GM18519 (cell line): ENCODE data around the gene PEA15.

ENCODE experiments used
- ATAC-seq: cut with Tn5 transposase; IDR thresholded peaks from one replicate; pipeline ENCODE4 v1.9.1; 2021; ENCODE audit warnings: mild to moderate bottlenecking, moderate library complexity; ENCODE audit not compliant: unreplicated experiment, low FRiP score

The PEA15 gene

GRCh38 chr1:160207771-160208556, 2.8 kb downstream of the PEA15 start:
- no peak for ATAC-seq

- ATAC-seq, result no peak
Measured at GRCh38 chr1:160208557-160209320, 3.6 kb downstream of the PEA15 start.

GRCh38 chr1:160209321-160210046, 4.3 kb downstream of the PEA15 start:
- ATAC-seq, result no peak

- ATAC-seq, result no peak
Measured at GRCh38 chr1:160210561-160210960, 5.4 kb downstream of the PEA15 start.

- no peak for ATAC-seq
Measured at GRCh38 chr1:160211046-160211790, 6.0 kb downstream of the PEA15 start.

- no peak for ATAC-seq
Measured at GRCh38 chr1:160214481-160215140, 9.4 kb downstream of the PEA15 start.

GRCh38 chr1:160216301-160216700, 11.1 kb downstream of the PEA15 start:
- ATAC-seq, result no peak

- ATAC-seq, result no peak
Measured at GRCh38 chr1:160217481-160218051, 12.4 kb downstream of the PEA15 start.

- ATAC-seq, result no peak
Measured at GRCh38 chr1:160219062-160219929, 14.1 kb downstream of the PEA15 start.

- no peak for ATAC-seq
Measured at GRCh38 chr1:160220301-160220700, 15.1 kb downstream of the PEA15 start.

GRCh38 chr1:160221089-160221488, 15.9 kb downstream of the PEA15 start:
- no peak for ATAC-seq

GRCh38 chr1:160222546-160222945, 17.4 kb downstream of the PEA15 start:
- ATAC-seq, result no peak

- ATAC-seq, result no peak
Measured at GRCh38 chr1:160224606-160225005, 19.4 kb downstream of the PEA15 start.

GRCh38 chr1:160225345-160225744, 20.2 kb downstream of the PEA15 start:
- no peak for ATAC-seq

- no peak for ATAC-seq
Measured at GRCh38 chr1:160226623-160227022, 21.4 kb downstream of the PEA15 start.

- no peak for ATAC-seq
Measured at GRCh38 chr1:160227034-160227433, 21.9 kb downstream of the PEA15 start.

GRCh38 chr1:160227561-160227960, 22.4 kb downstream of the PEA15 start:
- ATAC-seq, result no peak

GRCh38 chr1:160228431-160228830, 23.2 kb downstream of the PEA15 start:
- ATAC-seq, result no peak

- no peak for ATAC-seq
Measured at GRCh38 chr1:160232911-160233310, 27.7 kb downstream of the PEA15 start.
